Mesenchymal stem cell (in vitro differentiated cells and primary cell): ENCODE results near the gene NEK1.
A peak's percentile ranks its signal among the peaks of the same experiment; 100 is the strongest.

Source experiments
- DNase-seq: peaks from one replicate; pipeline ENCODE4 v3.0.0-alpha.2; 2013
- H2AFZ ChIP-seq: one replicate; pipeline ENCODE4 v1.6.1; 2013; ENCODE audit warnings: low read depth, mild to moderate bottlenecking, control low read depth, inconsistent platforms, low read length, moderate library complexity
- H2AK5ac ChIP-seq: 2 replicates; pipeline ENCODE4 v1.6.1; 2013; ENCODE audit warnings: low read length, moderate library complexity, mild to moderate bottlenecking, inconsistent platforms; ENCODE audit not compliant: severe bottlenecking
- H2BK120ac ChIP-seq: one replicate; pipeline ENCODE4 v1.6.1; 2013; ENCODE audit warnings: low read depth, mild to moderate bottlenecking, inconsistent platforms, low read length, moderate library complexity
- H2BK12ac ChIP-seq, 2 experiments: one replicate each; pipeline ENCODE4 v1.6.1; 2013; ENCODE audit warnings: inconsistent platforms in 2 of 2, low read length in 2 of 2, mild to moderate bottlenecking in 2 of 2, moderate library complexity in 2 of 2, control low read depth in 1 of 2
- H2BK15ac ChIP-seq: one replicate; pipeline ENCODE4 v1.6.1; 2013; ENCODE audit warnings: mild to moderate bottlenecking, low read depth, inconsistent platforms; ENCODE audit not compliant: poor library complexity, severe bottlenecking
- H2BK5ac ChIP-seq: 2 replicates; pipeline ENCODE4 v1.6.1; 2013; ENCODE audit warnings: low read depth, mild to moderate bottlenecking, low read length, control low read depth, inconsistent platforms; ENCODE audit not compliant: poor library complexity, severe bottlenecking
- H3K14ac ChIP-seq, 2 experiments: one replicate each; pipeline ENCODE4 v1.6.1; 2013; ENCODE audit warnings: inconsistent platforms in 2 of 2, low read length in 2 of 2, control low read depth in 1 of 2, mild to moderate bottlenecking in 1 of 2, moderate library complexity in 1 of 2
- H3K18ac ChIP-seq, 2 experiments: one replicate each; pipeline ENCODE4 v1.6.1; 2013; ENCODE audit warnings: inconsistent platforms in 2 of 2, low read length in 2 of 2, control low read depth in 1 of 2, low read depth in 1 of 2, mild to moderate bottlenecking in 1 of 2
- H3K23ac ChIP-seq, 2 experiments: one replicate each; pipeline ENCODE4 v1.6.1; 2013; ENCODE audit warnings: inconsistent platforms in 2 of 2, low read length in 2 of 2, mild to moderate bottlenecking in 2 of 2, moderate library complexity in 2 of 2, control low read depth in 1 of 2
- H3K27ac ChIP-seq: 2 replicates; pipeline ENCODE4 v1.5.1; 2013; ENCODE audit warnings: mild to moderate bottlenecking, moderate library complexity, low read length, control low read depth, inconsistent platforms; ENCODE audit not compliant: poor library complexity, severe bottlenecking
- H3K27me3 ChIP-seq, 2 experiments: 2 replicates each; pipeline versions ENCODE4 v1.6.1 to v1.7.0; 2013; ENCODE audit warnings: low read length in 2 of 2, mild to moderate bottlenecking in 2 of 2, moderate library complexity in 2 of 2, control low read depth in 1 of 2, inconsistent platforms in 1 of 2; ENCODE audit not compliant: control insufficient read depth in 1 of 2, insufficient read depth in 1 of 2
- H3K36me3 ChIP-seq, 2 experiments: 2 replicates each; pipeline versions ENCODE4 v1.6.1 to v1.7.0; 2013; ENCODE audit warnings: low read length in 2 of 2, control low read depth in 1 of 2, inconsistent platforms in 1 of 2, low read depth in 1 of 2, mild to moderate bottlenecking in 1 of 2; ENCODE audit not compliant: insufficient read depth in 2 of 2, control insufficient read depth in 1 of 2
- H3K4ac ChIP-seq, 2 experiments: one replicate each; pipeline ENCODE4 v1.6.1; 2013; ENCODE audit warnings: inconsistent platforms in 2 of 2, low read length in 2 of 2, mild to moderate bottlenecking in 2 of 2, moderate library complexity in 2 of 2, control low read depth in 1 of 2, low read depth in 1 of 2
- H3K4me1 ChIP-seq: 2 replicates; pipeline ENCODE4 v1.6.1; 2013; ENCODE audit warnings: low read depth, low read length, control low read depth; ENCODE audit not compliant: control insufficient read depth, insufficient read depth
- H3K4me2 ChIP-seq: 2 replicates; pipeline ENCODE4 v1.6.1; 2013; ENCODE audit warnings: low read length, mild to moderate bottlenecking, inconsistent platforms; ENCODE audit not compliant: poor library complexity, severe bottlenecking
- H3K4me3 ChIP-seq, 2 experiments: 2 replicates each; pipeline versions ENCODE4 v1.5.1 to v1.7.0; 2013; ENCODE audit warnings: low read length in 2 of 2, mild to moderate bottlenecking in 2 of 2, control low read depth in 1 of 2, low read depth in 1 of 2; ENCODE audit not compliant: insufficient read depth in 1 of 2
- H3K79me1 ChIP-seq: replicated peaks from 2 replicates; pipeline ENCODE4 v1.6.1; 2013; ENCODE audit warnings: mild to moderate bottlenecking, control low read depth, low read length, inconsistent platforms; ENCODE audit not compliant: poor library complexity, severe bottlenecking
- H3K9ac ChIP-seq: 2 replicates; pipeline ENCODE4 v1.7.0; 2013; ENCODE audit warnings: mild to moderate bottlenecking, low read length, moderate library complexity
- H3K9me3 ChIP-seq: 2 replicates; pipeline ENCODE4 v1.7.0; 2013; ENCODE audit warnings: mild to moderate bottlenecking, low read length; ENCODE audit not compliant: control insufficient read depth
- H4K8ac ChIP-seq: one replicate; pipeline ENCODE4 v1.6.1; 2013; ENCODE audit warnings: inconsistent platforms, mild to moderate bottlenecking, low read length, moderate library complexity
- H4K91ac ChIP-seq: one replicate; pipeline ENCODE4 v1.6.1; 2013; ENCODE audit warnings: mild to moderate bottlenecking, low read length, inconsistent platforms
- WGBS: methylation state at CpG from one replicate; pipeline ENCODE4 v1.1.7; 2013; ENCODE audit warnings: mixed read lengths; 5-methylcytosine and 5-hydroxymethylcytosine counted together

NEK1 gene

GRCh38 chr4:169348541-169348940, 263.8 kb downstream of the NEK1 start:
- 94% methylated on average over 4 of the region's 4 CpGs for WGBS
- no peak overlapping the region for H3K14ac ChIP-seq
- peak overlapping the region; percentile 27 for H4K8ac ChIP-seq
- H3K36me3 ChIP-seq, result no peaks in the 10 kb centered on the region
- H3K4me3 ChIP-seq, result no peak overlapping the region
- H2AK5ac ChIP-seq, result no peak overlapping the region
- no peak overlapping the region for H2BK15ac ChIP-seq
- H2BK12ac ChIP-seq, result no peak overlapping the region
- no peaks in the 10 kb centered on the region for H3K79me1 ChIP-seq
- H3K27me3 ChIP-seq, result no peaks in the 10 kb centered on the region
- DNase-seq, result no peak
- no peak overlapping the region for H3K4ac ChIP-seq
- H2BK5ac ChIP-seq, result no peak overlapping the region
- no peaks in the 10 kb centered on the region for H3K4me1 ChIP-seq
- H2BK120ac ChIP-seq, result no peak overlapping the region
- H3K18ac ChIP-seq, result no peak overlapping the region
- H3K9me3 ChIP-seq, result no peaks in the 10 kb centered on the region
- H3K4me2 ChIP-seq, result no peak overlapping the region
- H2AFZ ChIP-seq, result no peak overlapping the region
- no peak overlapping the region for H3K27ac ChIP-seq
- no peak overlapping the region for H3K9ac ChIP-seq
- H4K91ac ChIP-seq, result no peak overlapping the region
- no peak overlapping the region for H3K23ac ChIP-seq

- no peak overlapping the region for H3K23ac ChIP-seq
- H3K4me3 ChIP-seq, result no peak overlapping the region
- H2BK5ac ChIP-seq, result no peak overlapping the region
- H2BK12ac ChIP-seq, result no peak overlapping the region
- no peaks in the 10 kb centered on the region for H3K27me3 ChIP-seq
- H2AK5ac ChIP-seq, result no peak overlapping the region
- H4K91ac ChIP-seq, result no peak overlapping the region
- H3K4me2 ChIP-seq, result no peak overlapping the region
- no peak overlapping the region for H2BK120ac ChIP-seq
- H4K8ac ChIP-seq, result no peak overlapping the region
- no peak overlapping the region for H3K27ac ChIP-seq
- no peak overlapping the region for H3K18ac ChIP-seq
- H2AFZ ChIP-seq, result no peak overlapping the region
- no peak overlapping the region for H3K14ac ChIP-seq
- H3K4ac ChIP-seq, result no peak overlapping the region
- no peaks in the 10 kb centered on the region for H3K36me3 ChIP-seq
- H3K9ac ChIP-seq, result no peak overlapping the region
- 96% methylated on average over 7 of the region's 14 CpGs for WGBS
- DNase-seq, result no peak
- H3K9me3 ChIP-seq, result no peaks in the 10 kb centered on the region
- no peak overlapping the region for H2BK15ac ChIP-seq
- H3K4me1 ChIP-seq, result no peaks in the 10 kb centered on the region
- no peaks in the 10 kb centered on the region for H3K79me1 ChIP-seq
Measured at GRCh38 chr4:169346840-169347239, 265.5 kb downstream of the NEK1 start.

GRCh38 chr4:169345316-169345721, 267.1 kb downstream of the NEK1 start:
- no peak overlapping the region for H2BK120ac ChIP-seq
- no peak overlapping the region for H4K91ac ChIP-seq
- H4K8ac ChIP-seq, result no peak overlapping the region
- H3K14ac ChIP-seq, result no peak overlapping the region
- no peak overlapping the region for H3K27ac ChIP-seq
- H3K23ac ChIP-seq, result no peak overlapping the region
- no peak overlapping the region for H3K4me2 ChIP-seq
- no peaks in the 10 kb centered on the region for H3K27me3 ChIP-seq
- no peaks in the 10 kb centered on the region for H3K9me3 ChIP-seq
- H2BK12ac ChIP-seq, result no peak overlapping the region
- no peak overlapping the region for H2AK5ac ChIP-seq
- H3K9ac ChIP-seq, result peak overlapping the region; percentile 12
- no peak overlapping the region for H3K4me3 ChIP-seq
- H3K4ac ChIP-seq, result no peak overlapping the region
- 88% methylated on average over 2 of the region's 2 CpGs for WGBS
- no peaks in the 10 kb centered on the region for H3K4me1 ChIP-seq
- DNase-seq, result no peak
- no peak overlapping the region for H2AFZ ChIP-seq
- no peaks in the 10 kb centered on the region for H3K79me1 ChIP-seq
- H3K18ac ChIP-seq, result no peak overlapping the region
- no peak overlapping the region for H2BK5ac ChIP-seq
- H3K36me3 ChIP-seq, result no peaks in the 10 kb centered on the region
- peak overlapping the region; percentile 33 for H2BK15ac ChIP-seq
